ENCODE results near the gene PNLIPRP2.

Gene PNLIPRP2

GRCh38 chr10:116588995-116589394 is 31.8 kb upstream of the PNLIPRP2 start:
- ATAC-seq (ENCODE audit: insufficient read depth, low read depth) = no peak
- Histone ChIP-seq H4K20me1 (ENCODE audit: insufficient read depth, low read length) (no peaks in the 10 kb centered on the region), H3K4me2 (ENCODE audit: insufficient read depth, low read length) (no peak overlapping the region), H3K36me3 (ENCODE audit: insufficient read depth, low read length) (no peaks in the 10 kb centered on the region), H3K9me3 (ENCODE audit: insufficient read depth, low read length, severe bottlenecking) (no peaks in the 10 kb centered on the region), H3K9ac (ENCODE audit: low read depth, low read length) (no peak overlapping the region), H3K79me2 (ENCODE audit: insufficient read depth, low read length) (no peaks in the 10 kb centered on the region), H3K4me1 (ENCODE audit: insufficient read depth, low read length) (no peaks in the 10 kb centered on the region), H3K27me3 (ENCODE audit: insufficient read depth, low read length, poor library complexity) (no peaks in the 10 kb centered on the region), H3K4me3 (ENCODE audit: low read depth in 1 of 2, low read length in 2 of 2) (no peak overlapping the region), H2AFZ (ENCODE audit: low read depth, low read length) (no peak overlapping the region), H3K27ac (ENCODE audit: low read length) (no peak overlapping the region)
- DNase-seq = no peak
- TF ChIP-seq CTCF (IDR thresholded peaks at IDR 0.05; ENCODE audit: borderline replicate concordance, extremely low read depth, low read length, poor library complexity, severe bottlenecking) = no peak
- no peak for TF ChIP-seq EZH2 (IDR thresholded peaks at IDR 0.05; ENCODE audit: borderline replicate concordance, low read depth, low read length, severe bottlenecking)

GRCh38 chr10:116589926-116590325 is 30.8 kb upstream of the PNLIPRP2 start:
- DNase-seq (no peak), ATAC-seq (ENCODE audit: insufficient read depth, low read depth) (no peak)
- H3K27ac ChIP-seq (ENCODE audit: low read length) = no peak overlapping the region
- H3K9ac ChIP-seq (ENCODE audit: low read depth, low read length) = no peak overlapping the region
- no peak overlapping the region for H3K4me2 ChIP-seq (ENCODE audit: insufficient read depth, low read length)
- H3K9me3 ChIP-seq (ENCODE audit: insufficient read depth, low read length, severe bottlenecking) = no peaks in the 10 kb centered on the region
- TF ChIP-seq EZH2 (IDR thresholded peaks at IDR 0.05; ENCODE audit: borderline replicate concordance, low read depth, low read length, severe bottlenecking) (no peak), CTCF (IDR thresholded peaks at IDR 0.05; ENCODE audit: borderline replicate concordance, extremely low read depth, low read length, poor library complexity, severe bottlenecking) (no peak)
- no peaks in the 10 kb centered on the region for H4K20me1 ChIP-seq (ENCODE audit: insufficient read depth, low read length)
- H3K4me3 ChIP-seq (ENCODE audit: low read depth in 1 of 2, low read length in 2 of 2) = no peak overlapping the region
- H3K27me3 ChIP-seq (ENCODE audit: insufficient read depth, low read length, poor library complexity) = no peaks in the 10 kb centered on the region
- no peaks in the 10 kb centered on the region for H3K4me1 ChIP-seq (ENCODE audit: insufficient read depth, low read length)
- no peaks in the 10 kb centered on the region for H3K36me3 ChIP-seq (ENCODE audit: insufficient read depth, low read length)
- no peak overlapping the region for H2AFZ ChIP-seq (ENCODE audit: low read depth, low read length)
- no peaks in the 10 kb centered on the region for H3K79me2 ChIP-seq (ENCODE audit: insufficient read depth, low read length)

DNA sequence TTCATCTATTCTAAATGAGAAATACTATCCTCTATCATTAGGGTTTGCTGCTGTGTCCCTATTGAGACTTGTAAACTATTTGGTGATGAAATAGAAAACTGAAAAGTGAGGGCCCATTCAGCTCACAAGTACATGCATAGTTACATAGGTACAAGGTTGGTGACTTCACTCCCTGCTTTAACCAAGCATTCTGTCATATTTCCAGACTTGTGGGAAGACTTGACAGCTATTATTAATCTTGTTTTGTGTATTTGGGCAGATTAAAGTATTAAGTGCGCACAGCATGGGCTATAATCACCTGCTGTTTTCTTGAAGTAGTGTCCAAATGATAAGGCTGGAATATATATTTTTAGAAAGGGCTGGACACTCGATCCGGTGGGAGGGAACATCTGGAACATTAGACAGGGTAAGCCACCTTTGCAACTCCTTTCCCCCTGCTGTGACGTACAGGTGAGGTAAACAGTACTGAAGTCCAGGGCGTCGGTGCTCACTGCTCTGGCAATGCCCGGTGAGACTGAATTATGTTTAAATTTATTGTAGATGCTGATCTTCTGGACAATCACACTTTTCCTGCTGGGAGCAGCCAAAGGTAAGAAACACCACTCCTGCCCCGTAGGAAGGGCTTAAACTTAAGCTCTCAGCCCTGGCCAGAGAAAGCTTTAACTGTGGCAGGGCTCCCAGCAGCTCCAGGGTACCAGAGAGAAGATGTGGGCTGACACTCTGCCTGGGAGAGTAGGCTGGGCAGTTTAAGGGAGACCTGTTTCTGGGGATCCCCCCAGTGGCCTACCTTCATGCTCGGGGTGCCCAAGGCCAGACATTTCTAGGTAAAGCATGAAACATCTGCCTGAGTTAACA is 29.9 kb upstream of the PNLIPRP2 start, which contains the start of gene PNLIPRP1:
TSS of gene PNLIPRP1 (plus strand) at position 370 of the 855 bp plus-strand sequence. CDS start at position 541, 171 bp downstream.
- no peaks in the 10 kb centered on the region for H3K36me3 ChIP-seq (ENCODE audit: insufficient read depth, low read length)
- H3K27me3 ChIP-seq (ENCODE audit: insufficient read depth, low read length, poor library complexity) = no peaks in the 10 kb centered on the region
- H3K9ac ChIP-seq (ENCODE audit: low read depth, low read length) = no peak within 1 kb of the TSS
- no peak within 1 kb of the TSS for H3K27ac ChIP-seq (ENCODE audit: low read length)
- H3K4me1 ChIP-seq (ENCODE audit: insufficient read depth, low read length) = no peaks in the 10 kb centered on the region
- no peak within 1 kb of the TSS for H2AFZ ChIP-seq (ENCODE audit: low read depth, low read length)
- no peaks in the 10 kb centered on the region for H4K20me1 ChIP-seq (ENCODE audit: insufficient read depth, low read length)
- H3K79me2 ChIP-seq (ENCODE audit: insufficient read depth, low read length) = no peaks in the 10 kb centered on the region
- ATAC-seq (ENCODE audit: insufficient read depth, low read depth) (no peak), DNase-seq (no peak)
- H3K4me2 ChIP-seq (ENCODE audit: insufficient read depth, low read length) = no peak within 1 kb of the TSS
- H3K9me3 ChIP-seq (ENCODE audit: insufficient read depth, low read length, severe bottlenecking) = no peaks in the 10 kb centered on the region
- no peak for TF ChIP-seq CTCF (IDR thresholded peaks at IDR 0.05; ENCODE audit: borderline replicate concordance, extremely low read depth, low read length, poor library complexity, severe bottlenecking)
- TF ChIP-seq EZH2 (IDR thresholded peaks at IDR 0.05; ENCODE audit: borderline replicate concordance, low read depth, low read length, severe bottlenecking) = no peak
- H3K4me3 ChIP-seq (ENCODE audit: low read depth in 1 of 2, low read length in 2 of 2) = no peak within 1 kb of the TSS
